ENCODE data around the gene PTPRG. TPM values are rescaled to one million over a fixed set of nuclear protein-coding genes. Genes with fewer than 3 reads are reported as not detected.
A peak's percentile ranks its signal among the peaks of the same experiment; 100 is the strongest.

Gene PTPRG
- total and polyA plus RNA-seq, 2 donors (not counting 1 experiment from before 2014, with no cell fraction given) = 67.0 to 97.9 TPM

DNA sequence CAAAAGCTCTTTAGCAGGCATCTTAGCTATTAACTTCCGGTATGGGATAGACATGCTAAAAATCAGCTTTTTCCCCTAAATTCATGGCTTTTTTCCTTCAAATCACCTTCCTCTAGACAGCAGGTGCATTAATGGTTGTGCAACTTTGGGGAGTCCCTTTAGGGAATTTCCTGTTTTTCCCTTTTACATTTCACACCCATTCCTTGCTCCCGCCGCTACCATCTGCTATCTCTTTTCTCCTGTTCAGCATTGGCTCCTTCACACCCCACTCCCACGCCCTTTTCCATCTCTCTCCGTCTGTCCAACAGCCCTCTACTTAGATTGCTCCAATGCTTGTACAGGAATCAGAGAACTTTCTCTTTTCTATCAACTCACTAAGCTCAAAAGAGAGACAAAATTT is 768.6 kb downstream of the PTPRG start:
- Histone ChIP-seq H3K27me3 (ENCODE audit: control insufficient read depth, insufficient read depth, low read length) (no peaks in the 10 kb centered on the region), H4K20me1 (ENCODE audit: control insufficient read depth, extremely low read depth, insufficient read depth, low read length) (no peaks in the 10 kb centered on the region), H3K9ac (ENCODE audit: insufficient read depth, low read length) (no peak overlapping the region), H2AFZ (ENCODE audit: low read length) (no peak overlapping the region), H3K27ac (ENCODE audit: insufficient read depth, low read length) (no peak overlapping the region), H3K9me3 (ENCODE audit: control insufficient read depth, insufficient read depth, low read depth, low read length) (no peaks in the 10 kb centered on the region), H3K4me1 (ENCODE audit: control insufficient read depth, extremely low read depth, insufficient read depth, low read length) (no peaks in the 10 kb centered on the region), H3K4me3 (replicated peaks in 1 of 4; ENCODE audit: control extremely low read depth in 1 of 4, insufficient read depth in 1 of 4, low read depth in 3 of 4, low read length in 4 of 4) (no peak overlapping the region), H3K4me2 (ENCODE audit: extremely low read depth, insufficient read depth, low read length) (no peak overlapping the region), H3K79me2 (ENCODE audit: control insufficient read depth, insufficient read depth, low read length) (no peaks in the 10 kb centered on the region), H3K36me3 (ENCODE audit: control insufficient read depth, insufficient read depth, low read length) (no peaks in the 10 kb centered on the region)
- DNase-seq (ENCODE audit: low read depth in 2 of 2) = no peak
- TF ChIP-seq, protein P1, sequence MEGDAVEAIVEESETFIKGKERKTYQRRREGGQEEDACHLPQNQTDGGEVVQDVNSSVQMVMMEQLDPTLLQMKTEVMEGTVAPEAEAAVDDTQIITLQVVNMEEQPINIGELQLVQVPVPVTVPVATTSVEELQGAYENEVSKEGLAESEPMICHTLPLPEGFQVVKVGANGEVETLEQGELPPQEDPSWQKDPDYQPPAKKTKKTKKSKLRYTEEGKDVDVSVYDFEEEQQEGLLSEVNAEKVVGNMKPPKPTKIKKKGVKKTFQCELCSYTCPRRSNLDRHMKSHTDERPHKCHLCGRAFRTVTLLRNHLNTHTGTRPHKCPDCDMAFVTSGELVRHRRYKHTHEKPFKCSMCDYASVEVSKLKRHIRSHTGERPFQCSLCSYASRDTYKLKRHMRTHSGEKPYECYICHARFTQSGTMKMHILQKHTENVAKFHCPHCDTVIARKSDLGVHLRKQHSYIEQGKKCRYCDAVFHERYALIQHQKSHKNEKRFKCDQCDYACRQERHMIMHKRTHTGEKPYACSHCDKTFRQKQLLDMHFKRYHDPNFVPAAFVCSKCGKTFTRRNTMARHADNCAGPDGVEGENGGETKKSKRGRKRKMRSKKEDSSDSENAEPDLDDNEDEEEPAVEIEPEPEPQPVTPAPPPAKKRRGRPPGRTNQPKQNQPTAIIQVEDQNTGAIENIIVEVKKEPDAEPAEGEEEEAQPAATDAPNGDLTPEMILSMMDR (conservative IDR thresholded peaks at IDR 0.05 in 1 of 2, IDR thresholded peaks at IDR 0.05 in 1 of 2; ENCODE audit: low read depth in 1 of 2, low read length in 2 of 2) = no peak
- TF ChIP-seq EZH2 (IDR thresholded peaks at IDR 0.05; ENCODE audit: low read length, missing control alignments) = no peak

DNA sequence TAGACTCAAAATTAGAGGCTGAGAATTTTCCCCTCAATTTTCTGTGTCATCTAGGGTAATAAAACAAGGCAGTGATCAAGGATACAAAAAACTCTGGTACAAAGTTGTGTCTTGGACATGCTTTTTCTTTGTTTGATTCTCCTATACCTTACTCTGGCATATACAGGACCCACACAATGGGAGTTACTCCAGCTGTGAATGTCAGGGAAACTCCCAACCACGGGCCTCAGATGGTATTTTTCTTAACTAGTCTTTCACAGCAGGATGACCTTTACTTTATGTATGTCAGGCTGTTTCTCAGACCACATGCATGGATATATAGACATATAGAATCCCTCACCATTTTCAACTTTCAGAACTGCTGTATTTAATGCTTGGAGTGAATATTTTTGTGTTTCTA is 770.6 kb downstream of the PTPRG start:
- TF ChIP-seq, protein P1 (conservative IDR thresholded peaks at IDR 0.05 in 1 of 2, IDR thresholded peaks at IDR 0.05 in 1 of 2; ENCODE audit: low read depth in 1 of 2, low read length in 2 of 2) = no peak
- TF ChIP-seq EZH2 (IDR thresholded peaks at IDR 0.05; ENCODE audit: low read length, missing control alignments) = no peak
- Histone ChIP-seq H3K4me3 (replicated peaks in 1 of 4; ENCODE audit: control extremely low read depth in 1 of 4, insufficient read depth in 1 of 4, low read depth in 3 of 4, low read length in 4 of 4) (no peak overlapping the region), H3K27ac (ENCODE audit: insufficient read depth, low read length) (no peak overlapping the region), H4K20me1 (ENCODE audit: control insufficient read depth, extremely low read depth, insufficient read depth, low read length) (no peaks in the 10 kb centered on the region), H2AFZ (ENCODE audit: low read length) (no peak overlapping the region), H3K79me2 (ENCODE audit: control insufficient read depth, insufficient read depth, low read length) (no peaks in the 10 kb centered on the region), H3K4me1 (ENCODE audit: control insufficient read depth, extremely low read depth, insufficient read depth, low read length) (no peaks in the 10 kb centered on the region), H3K9ac (ENCODE audit: insufficient read depth, low read length) (no peak overlapping the region), H3K36me3 (ENCODE audit: control insufficient read depth, insufficient read depth, low read length) (no peaks in the 10 kb centered on the region), H3K9me3 (ENCODE audit: control insufficient read depth, insufficient read depth, low read depth, low read length) (no peaks in the 10 kb centered on the region), H3K4me2 (ENCODE audit: extremely low read depth, insufficient read depth, low read length) (no peak overlapping the region), H3K27me3 (ENCODE audit: control insufficient read depth, insufficient read depth, low read length) (no peaks in the 10 kb centered on the region)
- DNase-seq (ENCODE audit: low read depth in 2 of 2) = no peak

DNA sequence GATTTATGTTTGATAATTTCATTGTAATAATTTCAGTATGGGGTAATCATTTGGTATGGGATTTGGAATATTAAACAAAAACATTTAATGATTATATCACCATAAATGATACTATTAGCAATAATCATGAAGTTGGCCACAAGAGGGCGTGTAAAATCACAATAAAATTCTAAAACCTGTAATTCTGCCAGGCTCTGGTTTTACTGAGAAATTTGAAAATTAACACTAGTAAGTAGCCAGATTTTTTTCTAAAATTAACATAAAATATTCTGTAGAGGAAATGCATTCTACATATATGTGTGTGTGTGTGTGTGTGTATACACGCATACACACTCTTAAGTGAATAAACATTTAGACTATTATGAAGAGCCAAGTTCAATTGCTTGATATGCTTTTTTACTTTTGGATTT is 771.5 kb downstream of the PTPRG start:
- DNase-seq (ENCODE audit: low read depth in 2 of 2) = peak; percentile 9 to 57
- H3K4me3 ChIP-seq (replicated peaks in 1 of 4; ENCODE audit: control extremely low read depth in 1 of 4, insufficient read depth in 1 of 4, low read depth in 3 of 4, low read length in 4 of 4) = no peak overlapping the region
- H3K36me3 ChIP-seq (ENCODE audit: control insufficient read depth, insufficient read depth, low read length) = no peaks in the 10 kb centered on the region
- H3K27me3 ChIP-seq (ENCODE audit: control insufficient read depth, insufficient read depth, low read length) = no peaks in the 10 kb centered on the region
- no peaks in the 10 kb centered on the region for H3K9me3 ChIP-seq (ENCODE audit: control insufficient read depth, insufficient read depth, low read depth, low read length)
- no peaks in the 10 kb centered on the region for H3K4me1 ChIP-seq (ENCODE audit: control insufficient read depth, extremely low read depth, insufficient read depth, low read length)
- no peak overlapping the region for H2AFZ ChIP-seq (ENCODE audit: low read length)
- H3K27ac ChIP-seq (ENCODE audit: insufficient read depth, low read length) = no peak overlapping the region
- H3K79me2 ChIP-seq (ENCODE audit: control insufficient read depth, insufficient read depth, low read length) = no peaks in the 10 kb centered on the region
- TF ChIP-seq, protein P1 (conservative IDR thresholded peaks at IDR 0.05 in 1 of 2, IDR thresholded peaks at IDR 0.05 in 1 of 2; ENCODE audit: low read depth in 1 of 2, low read length in 2 of 2) = peak; percentile 9 to 45
- no peak for TF ChIP-seq EZH2 (IDR thresholded peaks at IDR 0.05; ENCODE audit: low read length, missing control alignments)
- no peaks in the 10 kb centered on the region for H4K20me1 ChIP-seq (ENCODE audit: control insufficient read depth, extremely low read depth, insufficient read depth, low read length)
- no peak overlapping the region for H3K4me2 ChIP-seq (ENCODE audit: extremely low read depth, insufficient read depth, low read length)
- H3K9ac ChIP-seq (ENCODE audit: insufficient read depth, low read length) = no peak overlapping the region
